ENCODE results near the gene KRT71. TPM values are rescaled to one million over a fixed set of nuclear protein-coding genes. Genes with fewer than 3 reads are reported as not detected.

Gene KRT71
- total RNA-seq, 2 experiments from 2014 or later, result not detected

DNA sequence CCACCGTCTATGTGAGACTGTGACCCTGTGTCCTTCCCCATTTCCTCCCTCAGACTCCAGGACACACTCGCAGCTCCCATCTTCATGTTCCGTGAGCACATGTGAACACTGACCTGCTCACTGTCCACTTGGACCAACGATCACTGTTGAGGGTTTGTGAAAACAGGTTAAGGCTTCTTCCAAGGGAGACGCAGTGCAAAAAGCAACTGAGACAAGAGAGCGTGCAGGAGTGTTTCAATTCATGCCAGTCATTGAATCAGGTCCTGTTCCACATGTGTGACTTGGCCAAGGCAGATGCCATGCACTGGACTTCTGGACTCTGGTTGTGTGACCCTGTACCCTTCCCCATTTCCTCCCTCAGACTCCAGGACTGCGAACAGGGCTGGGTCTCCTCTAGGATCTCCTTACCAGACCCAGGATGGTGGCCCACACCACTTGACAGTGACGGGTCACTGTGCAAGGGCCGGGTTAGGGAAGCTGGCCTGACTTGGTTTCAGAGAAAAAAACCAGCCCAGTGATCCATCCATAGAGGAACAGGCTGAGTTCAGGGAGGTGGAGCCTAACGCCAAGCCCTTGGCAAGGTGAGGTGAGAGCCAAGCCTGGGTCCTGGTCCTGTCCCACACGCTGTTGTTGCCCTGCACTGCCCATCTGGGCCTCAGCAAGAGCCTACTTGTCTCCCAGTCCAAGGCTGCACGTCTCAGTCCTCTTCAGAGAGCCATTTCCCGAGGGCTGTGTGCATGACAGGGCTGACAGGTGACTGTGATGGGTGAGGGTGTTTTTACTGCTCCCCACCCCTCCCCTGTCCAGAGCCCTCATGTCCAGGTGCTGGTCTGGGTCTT is 27.1 kb downstream of the KRT71 start:
- H3K4me1 ChIP-seq (ENCODE audit: insufficient read depth, low read length, poor library complexity, severe bottlenecking), result no peaks in the 10 kb centered on the region
- H3K27ac ChIP-seq (ENCODE audit: low read depth, low read length, poor library complexity, severe bottlenecking), result no peak overlapping the region
- no peak for DNase-seq (ENCODE audit: low spot score)
- no peak overlapping the region for H3K4me2 ChIP-seq (ENCODE audit: low read length)
- no peaks in the 10 kb centered on the region for H4K20me1 ChIP-seq (ENCODE audit: insufficient read depth, low read length)
- ChIA-PET POLR2A (no interaction called here), CTCF (ENCODE audit: unreplicated experiment) (no interaction called here)
- no TSS peak for BruUV-seq (replicated peaks)
- no peak for TF ChIP-seq EZH2phosphoT487 (IDR thresholded peaks at IDR 0.05; ENCODE audit: borderline replicate concordance, low read depth, low read length)
- TF ChIP-seq, protein P1, sequence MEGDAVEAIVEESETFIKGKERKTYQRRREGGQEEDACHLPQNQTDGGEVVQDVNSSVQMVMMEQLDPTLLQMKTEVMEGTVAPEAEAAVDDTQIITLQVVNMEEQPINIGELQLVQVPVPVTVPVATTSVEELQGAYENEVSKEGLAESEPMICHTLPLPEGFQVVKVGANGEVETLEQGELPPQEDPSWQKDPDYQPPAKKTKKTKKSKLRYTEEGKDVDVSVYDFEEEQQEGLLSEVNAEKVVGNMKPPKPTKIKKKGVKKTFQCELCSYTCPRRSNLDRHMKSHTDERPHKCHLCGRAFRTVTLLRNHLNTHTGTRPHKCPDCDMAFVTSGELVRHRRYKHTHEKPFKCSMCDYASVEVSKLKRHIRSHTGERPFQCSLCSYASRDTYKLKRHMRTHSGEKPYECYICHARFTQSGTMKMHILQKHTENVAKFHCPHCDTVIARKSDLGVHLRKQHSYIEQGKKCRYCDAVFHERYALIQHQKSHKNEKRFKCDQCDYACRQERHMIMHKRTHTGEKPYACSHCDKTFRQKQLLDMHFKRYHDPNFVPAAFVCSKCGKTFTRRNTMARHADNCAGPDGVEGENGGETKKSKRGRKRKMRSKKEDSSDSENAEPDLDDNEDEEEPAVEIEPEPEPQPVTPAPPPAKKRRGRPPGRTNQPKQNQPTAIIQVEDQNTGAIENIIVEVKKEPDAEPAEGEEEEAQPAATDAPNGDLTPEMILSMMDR (conservative IDR thresholded peaks at IDR 0.05; ENCODE audit: low read length), result no peak
- H3K79me2 ChIP-seq (ENCODE audit: insufficient read depth, low read depth, low read length), result no peaks in the 10 kb centered on the region
- H2AFZ ChIP-seq (ENCODE audit: low read length), result no peak overlapping the region
- H3K9me3 ChIP-seq (ENCODE audit: low read length), result no peaks in the 10 kb centered on the region
- no peak overlapping the region for H3K4me3 ChIP-seq (ENCODE audit: low read depth, low read length, poor library complexity, severe bottlenecking)
- no peaks in the 10 kb centered on the region for H3K36me3 ChIP-seq (ENCODE audit: insufficient read depth, low read length)
- intact Hi-C loops (cut with micrococcal nuclease; ENCODE audit: unreplicated experiment), result no loop called here
- no peaks in the 10 kb centered on the region for H3K9me2 ChIP-seq (ENCODE audit: insufficient read depth, low read length)

DNA sequence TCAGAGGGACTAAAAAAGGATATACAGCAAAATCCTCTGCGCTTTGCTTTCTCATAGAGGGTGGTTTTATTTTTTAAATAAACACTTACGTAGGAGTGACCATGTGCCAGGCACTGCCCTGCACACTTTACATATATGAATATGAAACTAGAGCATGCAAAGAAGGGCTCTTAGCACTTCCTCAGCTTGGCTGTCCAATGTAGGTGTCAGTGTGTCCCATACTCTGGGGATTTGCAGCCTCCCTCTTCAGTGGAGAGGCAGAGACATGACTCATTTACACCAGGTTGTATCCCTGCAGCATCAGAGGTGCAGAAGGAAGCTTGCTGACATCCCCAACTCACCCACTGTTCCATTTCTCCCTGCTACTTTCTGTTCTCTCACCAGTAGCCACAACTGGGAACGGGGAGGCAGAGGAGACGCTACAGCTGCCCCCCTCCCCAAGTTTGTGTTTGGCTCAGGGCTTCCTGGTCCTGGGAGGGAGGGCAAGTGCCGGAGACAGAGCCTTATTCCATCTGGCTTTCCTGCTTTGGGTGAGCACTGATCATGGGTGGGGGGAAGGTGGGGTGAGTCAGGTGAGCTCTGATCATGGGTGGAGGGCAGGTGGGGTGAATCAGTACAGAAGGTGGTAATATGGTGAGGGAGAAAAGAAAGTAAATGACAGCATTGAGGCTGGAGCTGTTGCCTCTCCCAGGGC is 27.9 kb downstream of the KRT71 start:
- intact Hi-C loops (cut with micrococcal nuclease; ENCODE audit: unreplicated experiment), result no loop called here
- H4K20me1 ChIP-seq (ENCODE audit: insufficient read depth, low read length), result no peaks in the 10 kb centered on the region

More for the DNA sequence above, 27.9 kb downstream of the KRT71 start:
- ChIA-PET POLR2A (no interaction called here), CTCF (ENCODE audit: unreplicated experiment) (no interaction called here)
- H3K4me2 ChIP-seq (ENCODE audit: low read length), result no peak overlapping the region
- no peak overlapping the region for H3K27ac ChIP-seq (ENCODE audit: low read depth, low read length, poor library complexity, severe bottlenecking)
- DNase-seq (ENCODE audit: low spot score), result no peak
- no peaks in the 10 kb centered on the region for H3K4me1 ChIP-seq (ENCODE audit: insufficient read depth, low read length, poor library complexity, severe bottlenecking)
- H3K79me2 ChIP-seq (ENCODE audit: insufficient read depth, low read depth, low read length), result no peaks in the 10 kb centered on the region
- H3K4me3 ChIP-seq (ENCODE audit: low read depth, low read length, poor library complexity, severe bottlenecking), result no peak overlapping the region
- H3K9me3 ChIP-seq (ENCODE audit: low read length), result no peaks in the 10 kb centered on the region
- TF ChIP-seq EZH2phosphoT487 (IDR thresholded peaks at IDR 0.05; ENCODE audit: borderline replicate concordance, low read depth, low read length), result no peak
- TF ChIP-seq, protein P1 (conservative IDR thresholded peaks at IDR 0.05; ENCODE audit: low read length), result no peak
- H3K36me3 ChIP-seq (ENCODE audit: insufficient read depth, low read length), result no peaks in the 10 kb centered on the region
- no peaks in the 10 kb centered on the region for H3K9me2 ChIP-seq (ENCODE audit: insufficient read depth, low read length)
- H2AFZ ChIP-seq (ENCODE audit: low read length), result no peak overlapping the region
- no TSS peak for BruUV-seq (replicated peaks)
